T-helper 22 cell (primary cell): Measurements from ENCODE around the gene DEPP1.

ENCODE experiments used
- DNase-seq: peaks from one replicate; pipeline ENCODE4 v3.0.0-alpha.2; 2020; ENCODE audit warnings: low read depth

The DEPP1 gene

DNA sequence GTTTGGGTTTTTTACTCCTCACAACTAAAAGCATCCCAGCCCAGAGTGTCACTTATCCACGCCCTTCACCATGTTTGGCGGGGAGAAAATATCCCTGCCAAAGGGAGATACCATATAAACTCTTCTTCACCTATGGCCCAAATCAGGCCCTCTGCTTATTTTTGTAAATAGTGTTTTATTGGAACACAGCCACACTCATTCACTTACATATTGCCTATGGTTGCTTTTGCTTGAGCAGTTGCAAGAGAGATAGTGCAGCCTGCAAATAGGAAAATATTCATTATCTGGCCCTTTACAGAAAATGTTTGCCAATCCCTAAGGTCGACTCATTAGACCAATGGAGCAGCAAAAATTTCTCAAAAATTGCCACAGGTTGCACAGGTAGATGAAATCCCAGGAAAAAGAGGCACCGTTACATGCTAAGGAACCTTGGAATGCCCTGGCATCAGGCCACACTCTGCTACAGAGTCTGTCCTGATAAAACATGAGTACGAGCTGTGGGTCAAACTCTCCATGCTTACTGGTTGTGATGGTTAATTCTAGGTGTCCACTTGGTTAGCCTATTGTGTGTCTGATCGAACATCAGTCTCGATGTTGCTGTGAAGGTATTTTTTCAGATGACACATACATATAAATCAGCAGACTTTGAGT is 26.9 kb downstream of the DEPP1 start:
- no peak for DNase-seq

DNA sequence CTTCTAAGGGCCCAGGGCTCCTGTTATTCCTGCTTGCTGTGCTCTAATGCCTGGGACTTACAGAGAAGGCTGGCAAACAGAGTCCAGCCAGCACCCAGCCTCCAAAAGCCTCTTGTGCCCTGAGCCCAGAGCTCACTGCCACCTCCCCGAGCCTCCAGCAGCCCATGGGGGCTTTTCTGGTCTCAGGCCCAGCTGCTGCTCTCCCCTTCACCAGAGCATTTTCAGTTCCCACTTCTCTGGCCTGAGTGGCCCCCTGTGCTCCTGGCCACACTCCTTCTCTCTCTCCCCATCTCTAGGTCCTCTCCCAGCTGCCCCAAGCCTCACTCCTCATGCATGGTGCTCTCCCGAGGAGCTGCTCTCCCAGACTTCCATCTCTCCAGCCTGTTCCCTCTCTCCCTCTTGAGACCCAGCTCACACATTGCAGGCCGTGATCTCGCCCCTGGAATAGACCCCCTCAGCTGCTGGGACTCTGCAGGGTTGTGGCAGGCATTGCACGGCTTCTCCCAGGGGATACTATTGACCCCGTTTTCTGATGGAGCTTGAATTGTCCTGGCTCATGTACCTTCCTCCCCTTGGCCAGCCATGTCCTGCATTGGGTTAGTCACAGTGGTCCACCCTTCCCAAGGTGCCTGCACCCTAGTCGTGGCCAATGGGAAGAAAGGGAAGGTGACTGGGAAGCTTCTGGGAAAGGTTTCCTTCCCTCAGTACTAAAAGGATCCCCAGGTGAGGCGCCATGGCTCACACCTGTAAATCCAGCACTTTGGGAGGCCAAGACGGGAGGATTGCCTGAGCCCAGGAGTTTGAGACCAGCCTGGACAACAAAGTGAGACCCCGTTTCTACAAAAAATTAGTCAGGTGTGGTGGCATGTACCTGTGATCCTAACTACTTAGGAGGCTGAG is 28.0 kb downstream of the DEPP1 start:
- DNase-seq: no peak

DNA sequence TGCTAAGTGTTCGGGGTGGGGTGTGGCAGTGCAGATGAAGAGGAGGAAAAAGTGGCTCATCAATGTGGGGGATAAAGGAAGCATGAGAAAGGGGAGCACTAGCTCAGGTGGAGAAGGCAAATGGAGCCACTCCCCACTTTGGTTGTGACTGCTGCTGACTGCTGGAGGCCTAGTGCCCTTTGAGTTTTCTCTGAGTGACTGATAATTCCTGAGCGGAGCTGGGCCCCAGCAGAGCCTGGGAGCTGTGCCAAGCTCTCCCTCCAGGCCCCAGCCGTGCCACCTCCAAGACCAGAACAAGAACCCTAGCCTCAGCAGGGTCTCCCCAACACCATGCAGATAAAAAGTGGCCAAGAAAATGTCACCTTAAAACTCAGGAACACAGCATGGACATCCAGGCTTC is 28.7 kb downstream of the DEPP1 start:
- DNase-seq: no peak

GRCh38 chr10:44949127-44949802 is 29.3 kb downstream of the DEPP1 start:
- DNase-seq: no peak

DNA sequence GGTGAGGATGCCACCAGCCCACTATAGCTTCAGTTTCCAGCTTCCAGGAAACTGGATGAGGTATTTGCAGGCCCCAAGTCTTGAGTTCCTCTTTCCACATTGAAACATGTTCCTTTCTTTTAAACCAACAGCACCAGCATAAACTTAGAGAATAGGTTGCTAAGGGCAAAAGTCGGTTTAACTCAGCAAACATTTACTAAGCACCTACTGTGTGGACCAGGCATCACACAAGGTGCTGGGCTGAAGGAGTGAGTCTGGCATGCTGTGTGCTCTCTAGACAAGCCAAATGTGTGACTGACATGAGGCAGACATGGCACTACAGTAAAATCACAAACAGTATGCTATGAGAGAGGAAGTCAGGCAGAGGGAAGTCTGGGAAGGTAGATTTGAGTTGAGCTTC is 30.0 kb downstream of the DEPP1 start:
- DNase-seq: no peak

DNA sequence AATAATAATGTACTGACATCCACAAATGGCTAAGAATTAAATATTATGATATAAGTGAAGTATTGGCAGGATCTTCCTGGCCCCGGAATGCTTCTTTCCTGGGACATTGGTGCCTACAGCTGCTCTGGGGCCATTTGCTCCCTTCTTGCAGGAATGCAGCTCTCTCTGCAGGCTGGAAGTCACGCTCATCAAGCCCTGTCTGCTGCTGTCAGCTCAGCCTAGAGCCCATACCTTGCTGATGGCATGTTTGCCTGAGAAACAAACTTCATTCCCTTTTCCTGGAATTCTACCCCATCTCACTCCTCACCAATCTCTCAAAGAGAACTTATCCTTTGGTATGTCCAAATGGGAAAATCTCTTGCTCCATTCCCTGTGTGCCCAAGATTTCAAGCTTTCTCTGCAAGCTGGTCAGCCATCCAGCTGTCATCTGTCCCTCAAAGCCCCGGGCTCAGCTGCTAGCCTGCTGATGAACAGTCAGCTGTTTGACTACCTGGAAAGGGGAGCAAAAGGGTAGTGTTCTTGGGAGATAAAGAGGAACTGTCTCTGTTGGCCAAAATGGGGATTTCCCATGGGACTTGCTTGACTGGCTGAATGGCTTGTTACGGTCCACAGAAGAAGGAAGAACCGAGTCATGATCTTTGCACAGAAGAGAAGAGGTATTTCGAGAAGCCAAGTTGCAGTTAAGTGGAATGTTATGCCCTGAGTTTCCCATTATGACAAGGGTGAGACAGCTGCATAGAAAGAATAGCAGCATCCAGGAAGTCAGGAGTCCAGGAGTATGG is 31.0 kb downstream of the DEPP1 start:
- no peak for DNase-seq

DNA sequence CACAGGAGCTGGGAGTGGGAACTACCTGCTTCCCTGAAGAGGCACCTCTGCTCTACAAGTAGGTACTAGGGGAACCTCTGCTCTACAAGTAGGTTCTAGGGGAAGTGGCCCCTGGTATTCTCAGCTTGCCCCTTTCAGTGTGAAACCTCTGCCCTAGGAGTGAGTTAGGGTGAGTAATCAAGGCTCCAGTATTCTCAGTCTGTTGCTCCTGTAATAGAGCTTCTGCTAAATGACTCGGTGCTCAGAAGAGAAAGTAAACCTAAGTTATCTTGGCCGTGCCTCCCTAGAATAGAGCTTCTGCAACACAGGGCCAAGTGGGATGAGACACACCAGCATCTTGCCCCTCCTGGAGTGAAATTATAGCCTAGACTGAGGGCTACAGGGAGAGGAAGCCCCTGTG is 32.4 kb downstream of the DEPP1 start:
- no peak for DNase-seq

DNA sequence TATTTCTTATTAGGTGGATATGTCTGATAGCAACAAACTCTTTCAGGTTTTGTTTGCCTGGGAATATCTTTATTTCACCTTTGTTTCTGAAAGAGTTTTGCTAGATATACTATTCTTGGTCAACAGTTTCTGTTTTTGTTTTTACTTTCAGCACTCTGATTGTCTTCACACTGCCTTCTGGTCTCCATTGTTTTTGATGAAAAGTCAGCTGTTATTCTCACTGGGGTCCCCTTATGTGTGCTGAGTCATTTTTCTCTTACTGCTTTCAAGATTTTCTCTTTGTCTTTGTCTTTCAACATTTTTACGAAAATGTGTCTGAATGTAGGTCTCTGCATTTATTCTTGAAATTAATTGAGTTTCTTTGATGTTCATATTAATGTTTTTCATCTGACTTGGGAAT is 34.3 kb downstream of the DEPP1 start:
- no peak for DNase-seq

GRCh38 chr10:44939691-44940401 is 38.8 kb downstream of the DEPP1 start:
- no peak for DNase-seq

DNA sequence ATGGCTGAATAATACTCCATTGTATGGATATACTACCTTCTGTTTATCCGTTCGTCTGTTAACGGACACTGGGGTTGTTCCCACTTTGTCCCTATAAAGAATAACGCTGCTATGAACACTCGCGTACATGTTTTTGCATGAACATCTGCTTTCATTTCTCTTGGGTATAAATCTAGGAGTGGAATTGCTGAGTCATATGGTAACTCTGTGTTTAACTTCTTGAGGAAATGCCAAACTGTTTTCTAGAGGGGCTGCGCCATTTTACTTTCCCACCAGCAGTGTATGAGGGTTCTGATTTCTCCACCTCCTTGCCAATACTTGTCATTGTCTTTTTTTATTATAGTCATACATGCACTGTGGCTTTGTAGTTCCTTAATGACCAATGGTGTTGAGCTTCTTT is 39.7 kb downstream of the DEPP1 start:
- no peak for DNase-seq

DNA sequence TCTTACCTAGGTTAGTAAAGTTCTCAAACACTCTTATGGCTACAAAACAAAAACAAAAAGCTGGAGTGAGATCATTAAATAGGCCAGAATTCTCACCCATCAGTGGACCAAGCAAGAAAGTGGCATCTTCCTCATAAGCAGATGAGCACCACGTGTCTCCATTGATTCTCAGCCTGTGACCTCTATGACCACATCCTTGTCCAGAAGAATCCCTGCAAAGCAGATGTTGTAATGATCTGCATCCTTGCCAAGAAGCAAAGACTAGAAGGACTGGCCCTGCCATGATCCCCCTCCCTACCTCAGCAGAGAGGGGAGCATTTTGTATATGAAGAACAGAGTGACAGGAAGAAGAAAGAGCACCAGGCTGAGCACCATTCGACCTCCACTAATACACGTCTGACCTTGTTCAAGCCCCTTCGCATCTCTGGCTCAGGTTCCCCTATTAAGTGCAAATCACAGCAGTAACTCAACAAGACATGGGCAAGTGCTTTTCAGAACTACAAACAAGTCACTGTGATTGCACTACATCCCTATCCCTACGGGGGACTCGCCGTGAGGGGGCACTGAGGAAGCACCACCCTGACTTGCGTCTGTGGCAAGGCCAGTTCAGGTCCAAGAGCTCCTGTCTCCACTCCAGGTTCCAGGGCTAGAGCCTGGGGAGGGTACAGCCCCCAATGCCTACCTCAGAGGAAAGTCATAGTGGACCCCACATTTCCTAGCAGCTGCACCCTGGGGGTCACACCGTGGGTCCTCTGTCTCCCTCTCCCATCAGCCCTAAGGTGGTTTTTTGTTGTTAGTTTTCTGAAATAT is 41.2 kb downstream of the DEPP1 start:
- no peak for DNase-seq

DNA sequence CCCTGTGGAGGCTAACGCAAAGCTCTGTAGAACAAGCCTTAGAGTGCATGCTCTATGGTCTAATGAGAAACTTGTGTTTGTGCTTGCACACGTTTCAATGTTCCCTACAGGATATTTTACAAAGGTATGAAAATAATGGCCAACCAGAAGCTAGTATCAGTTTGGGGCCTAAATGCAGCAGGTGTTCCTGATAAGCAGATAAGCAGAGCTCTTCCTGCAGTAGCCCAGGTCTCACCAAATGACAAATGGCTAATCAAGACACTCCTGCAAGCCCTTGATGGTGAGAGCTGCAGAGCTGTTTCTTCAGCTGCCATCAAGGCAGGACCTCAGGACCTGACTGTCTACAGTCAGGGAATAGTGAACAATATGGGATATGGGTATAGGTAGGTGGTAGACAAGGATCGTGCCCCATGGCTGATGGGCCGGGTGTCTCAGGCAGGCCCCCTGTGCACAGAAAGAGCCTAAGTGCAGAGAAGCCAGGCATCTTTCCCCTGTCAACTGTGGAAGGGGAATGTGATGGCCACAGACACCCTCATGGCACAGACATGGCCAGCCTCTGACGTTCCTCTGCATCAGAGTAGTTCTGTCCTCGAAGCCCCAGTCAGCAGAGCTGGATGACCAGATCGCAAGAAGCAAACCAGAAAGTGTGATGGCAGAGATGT is 42.2 kb downstream of the DEPP1 start:
- no peak for DNase-seq

GRCh38 chr10:44935966-44936295 is 42.7 kb downstream of the DEPP1 start:
- DNase-seq: no peak

- DNase-seq: no peak
These were observed 43.2 kb downstream of the DEPP1 start for GRCh38 chr10:44935201-44935965.

GRCh38 chr10:44934416-44935200 is 44.0 kb downstream of the DEPP1 start:
- DNase-seq: no peak

DNA sequence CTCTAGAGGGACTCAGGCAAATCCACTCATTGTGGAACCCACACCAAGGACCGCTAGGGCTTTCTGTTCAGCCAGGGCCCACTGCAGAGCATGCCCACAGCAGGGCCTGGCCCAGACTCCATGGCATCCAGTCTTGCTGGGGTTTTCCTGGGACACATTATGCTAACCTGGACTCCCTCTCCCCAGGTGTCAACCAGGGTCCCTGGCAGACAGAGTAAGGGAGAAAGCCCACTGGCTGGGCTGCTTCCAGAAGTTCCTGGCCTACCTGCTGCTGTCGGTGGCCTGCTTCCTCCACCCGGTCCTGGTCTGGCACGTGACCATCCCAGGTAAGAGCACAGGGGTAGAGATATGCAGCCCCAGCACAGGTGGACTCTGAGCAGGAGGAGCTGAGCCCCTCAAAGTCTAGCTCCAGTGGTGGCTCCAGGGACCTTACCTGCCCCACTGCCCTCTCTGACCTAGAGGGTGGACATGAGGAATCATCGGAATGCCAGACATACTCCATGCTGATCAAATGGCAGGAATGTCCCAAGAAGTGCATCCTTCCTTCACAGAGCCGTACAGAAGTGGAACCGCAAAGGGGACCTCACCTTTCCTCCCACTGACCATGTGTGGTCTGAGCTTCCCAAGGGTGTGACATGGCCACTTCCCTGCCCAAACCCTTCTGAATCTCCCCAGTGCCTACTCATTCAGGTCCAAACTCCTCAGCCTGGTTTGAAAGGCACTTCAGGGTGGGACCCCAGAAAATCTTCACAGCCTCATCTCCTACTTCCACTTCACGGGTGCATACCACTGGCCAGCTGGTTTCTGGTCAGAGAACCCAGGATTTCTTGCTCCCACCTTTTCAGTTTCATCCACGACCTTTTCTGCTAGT is 44.9 kb downstream of the DEPP1 start:
- no peak for DNase-seq
